ENCODE measurements around the gene CDC14B. TPM values are rescaled to one million over a fixed set of nuclear protein-coding genes. Genes with fewer than 3 reads are reported as not detected.

Gene CDC14B
- total RNA-seq, 3 donors from 2014 or later = 14.2 to 21.2 (median 16.2) TPM

GRCh38 chr9:96491880-96492525, 127.6 kb downstream of the CDC14B start:
- DNase-seq (no peak), ATAC-seq (no peak)
- TF ChIP-seq CTCF (IDR thresholded peaks at IDR 0.05) = no peak
- no peaks in the 10 kb centered on the region for H3K9me3 ChIP-seq
- intact Hi-C loops (cut with DNase I, micrococcal nuclease) = no loop called here
- no peak overlapping the region for H3K4me3 ChIP-seq
- no peaks in the 10 kb centered on the region for H3K4me1 ChIP-seq (ENCODE audit: low read depth)
- no peaks in the 10 kb centered on the region for H3K36me3 ChIP-seq (ENCODE audit: low read depth)

- Histone ChIP-seq H3K4me3 (no peak overlapping the region), H3K4me1 (ENCODE audit: low read depth) (no peaks in the 10 kb centered on the region), H3K36me3 (ENCODE audit: low read depth) (no peaks in the 10 kb centered on the region), H3K9me3 (no peaks in the 10 kb centered on the region)
- no peak for ATAC-seq
- intact Hi-C loops (cut with DNase I, micrococcal nuclease) = no loop called here
- no peak for TF ChIP-seq CTCF (IDR thresholded peaks at IDR 0.05)
- no peak for DNase-seq
Observed at GRCh38 chr9:96491079-96491879, 128.4 kb downstream of the CDC14B start.

GRCh38 chr9:96490534-96491078, 129.0 kb downstream of the CDC14B start:
- Histone ChIP-seq H3K4me3 (no peak overlapping the region), H3K9me3 (no peaks in the 10 kb centered on the region), H3K36me3 (ENCODE audit: low read depth) (no peaks in the 10 kb centered on the region), H3K4me1 (ENCODE audit: low read depth) (no peaks in the 10 kb centered on the region)
- DNase-seq (no peak), ATAC-seq (no peak)
- intact Hi-C loops (cut with DNase I, micrococcal nuclease) = no loop called here
- no peak for TF ChIP-seq CTCF (IDR thresholded peaks at IDR 0.05)

GRCh38 chr9:96489482-96489979, 130.1 kb downstream of the CDC14B start:
- Histone ChIP-seq H3K4me1 (ENCODE audit: low read depth) (no peaks in the 10 kb centered on the region), H3K4me3 (no peak overlapping the region), H3K9me3 (no peaks in the 10 kb centered on the region), H3K36me3 (ENCODE audit: low read depth) (no peaks in the 10 kb centered on the region)
- DNase-seq (no peak), ATAC-seq (no peak)
- intact Hi-C loops (cut with DNase I, micrococcal nuclease) = no loop called here
- no peak for TF ChIP-seq CTCF (IDR thresholded peaks at IDR 0.05)

- H3K4me1 ChIP-seq (ENCODE audit: low read depth) = no peaks in the 10 kb centered on the region
- ATAC-seq = no peak
Observed at GRCh38 chr9:96487949-96488348, 131.7 kb downstream of the CDC14B start.

More at GRCh38 chr9:96487949-96488348, 131.7 kb downstream of the CDC14B start:
- no peaks in the 10 kb centered on the region for H3K9me3 ChIP-seq
- no peaks in the 10 kb centered on the region for H3K36me3 ChIP-seq (ENCODE audit: low read depth)
- no peak for TF ChIP-seq CTCF (IDR thresholded peaks at IDR 0.05)
- no peak for DNase-seq
- intact Hi-C loops (cut with DNase I, micrococcal nuclease) = no loop called here
- H3K4me3 ChIP-seq = no peak overlapping the region
